HepG2 (cell line): ENCODE results near the gene BHLHE23. TPM values are rescaled to one million over a fixed set of nuclear protein-coding genes. Genes with fewer than 3 reads are reported as not detected.

ENCODE experiments used
- ATAC-seq: fragments of 200-7000 bp; cut with Tn5 transposase; 3 replicates; pipeline ENCODE4 v1.9.1; 2020; ENCODE audit warnings: mild to moderate bottlenecking, moderate library complexity
- BruUV-seq: library from RNA; stranded (reverse); fragments of 400-500 nt; replicated peaks from 2 replicates; lab custom pipeline; 2021; lab: Mats Ljungman, UMichigan
- CTCF ChIA-PET: fragments of 300-600 bp; formaldehyde crosslinking; extraction: SDS; loops from one replicate; lab custom pipeline; 2021; ENCODE audit warnings: low total read pairs, inconsistent platforms, low intra/inter-chr PET ratio; lab: Yijun Ruan, JAX
- POLR2A ChIA-PET: fragments of 350-600 bp; sonication (Branson Sonifier 250); formaldehyde crosslinking; loops from one replicate; lab custom pipeline; 2020; ENCODE audit warnings: antibody characterized with exemption, inconsistent platforms; lab: Yijun Ruan, JAX
- DNase-seq: peaks from one replicate; pipeline ENCODE4 v3.0.0-alpha.2; 2015; ENCODE audit warnings: low spot score
- FAIRE-seq: peaks from 3 replicates; lab custom pipeline; 2011; peaks lifted over from hg19 to GRCh38; lab: Jason Lieb, UNC
- H2AFZ ChIP-seq: one replicate; pipeline ENCODE4 v1.6.1; 2011; ENCODE audit warnings: low read length, inconsistent platforms
- H3K27ac ChIP-seq: fragments of 300-600 bp; 3 replicates; pipeline ENCODE4 v1.8.0; 2011; ENCODE audit warnings: mixed run types, mild to moderate bottlenecking, mixed read lengths, low read length, inconsistent platforms; ENCODE audit not compliant: insufficient read depth; ENCODE audit errors: extremely low read length
- H3K27me3 ChIP-seq, 2 experiments: fragments of 200-600 bp in 1 of 2; 2 replicates in 1 of 2; 3 replicates in 1 of 2; pipeline versions ENCODE4 v1.6.0 to v1.8.0; 2011; ENCODE audit warnings: low read length in 2 of 2, mild to moderate bottlenecking in 2 of 2, moderate library complexity in 2 of 2, inconsistent platforms in 1 of 2; ENCODE audit not compliant: insufficient read depth in 2 of 2, control insufficient read depth in 1 of 2
- H3K36me3 ChIP-seq, 2 experiments: fragments of 200-600 bp in 1 of 2; replicated peaks in 1 of 2; 2 replicates in 1 of 2; 3 replicates in 1 of 2; pipeline versions ENCODE4 v1.5.1 to v1.8.0; 2011; ENCODE audit warnings: low read length in 2 of 2, inconsistent platforms in 1 of 2; ENCODE audit not compliant: insufficient read depth in 2 of 2, control insufficient read depth in 1 of 2
- H3K4me1 ChIP-seq: 2 replicates; pipeline ENCODE4 v1.5.1; 2012; ENCODE audit warnings: low read length, inconsistent platforms; ENCODE audit not compliant: insufficient read depth
- H3K4me2 ChIP-seq: 2 replicates; pipeline ENCODE4 v1.6.0; 2011; ENCODE audit warnings: low read depth, low read length, inconsistent platforms
- H3K4me3 ChIP-seq, 3 experiments: fragments of 200-600 bp in 1 of 3; sonication (generic), shearing (Covaris generic) in 1 of 3; replicated peaks in 1 of 3; 2 replicates each; pipeline ENCODE4 v1.5.1; 2011 to 2016; ENCODE audit warnings: low read length in 3 of 3, inconsistent platforms in 2 of 3, low read depth in 2 of 3, mild to moderate bottlenecking in 2 of 3, control low read depth in 1 of 3, mixed read lengths in 1 of 3; ENCODE audit not compliant: insufficient read depth in 1 of 3
- H3K79me2 ChIP-seq: one replicate; pipeline ENCODE4 v1.6.1; 2011; ENCODE audit warnings: low read length, inconsistent platforms; ENCODE audit not compliant: insufficient read depth
- H3K9ac ChIP-seq: 2 replicates; pipeline ENCODE4 v1.6.0; 2011; ENCODE audit warnings: mild to moderate bottlenecking, low read depth, low read length, inconsistent platforms; ENCODE audit not compliant: insufficient read depth
- H3K9me3 ChIP-seq: 2 replicates; pipeline ENCODE4 v1.5.1; 2012; ENCODE audit warnings: mild to moderate bottlenecking, low read length
- H4K20me1 ChIP-seq: 2 replicates; pipeline ENCODE4 v1.6.0; 2011; ENCODE audit warnings: inconsistent platforms, mild to moderate bottlenecking, low read length, moderate library complexity; ENCODE audit not compliant: insufficient read depth
- DR1 ChIP-seq: sonication (generic); formaldehyde crosslinking; IDR thresholded peaks from 2 replicates; pipeline ENCODE4 v1.8.0; 2021; ENCODE audit warnings: mild to moderate bottlenecking, missing genetic modification reagents, inconsistent platforms
- FOXA3 ChIP-seq: IDR thresholded peaks from 2 replicates; pipeline ENCODE4 v1.6.1; 2016; ENCODE audit warnings: missing genetic modification reagents, missing compliant biosample characterization
- JDP2 ChIP-seq: sonication (generic); formaldehyde crosslinking; IDR thresholded peaks from 2 replicates; pipeline ENCODE4 v1.8.1; 2022; ENCODE audit warnings: missing genetic modification reagents, borderline replicate concordance
- KLF16 ChIP-seq, 2 experiments: sonication (generic) in 1 of 2; formaldehyde crosslinking in 1 of 2; IDR thresholded peaks; 2 replicates each; pipeline versions ENCODE4 v1.6.1 to v1.8.0; 2016 to 2023; ENCODE audit warnings: missing genetic modification reagents in 2 of 2, missing compliant biosample characterization in 1 of 2
- MAFF ChIP-seq: IDR thresholded peaks from 2 replicates; pipeline ENCODE4 v1.6.1; 2011; ENCODE audit warnings: low read depth, low read length, improper control_type of control experiment
- MAFK ChIP-seq, 2 experiments: IDR thresholded peaks in 1 of 2; conservative IDR thresholded peaks in 1 of 2; 2 replicates each; pipeline ENCODE4 v1.6.1; 2011; ENCODE audit warnings: improper control_type of control experiment in 2 of 2, low read length in 2 of 2
- TEAD3 ChIP-seq: optimal IDR thresholded peaks from 2 replicates; pipeline ENCODE3; 2016; ENCODE audit warnings: borderline replicate concordance
- ZNF589 ChIP-seq: sonication (generic); formaldehyde crosslinking; conservative IDR thresholded peaks from 2 replicates; pipeline ENCODE4 v1.8.0; 2022; ENCODE audit warnings: mild to moderate bottlenecking, moderate library complexity, missing genetic modification reagents
- ZNF609 ChIP-seq: sonication (generic); formaldehyde crosslinking; IDR thresholded peaks from 2 replicates; pipeline ENCODE4 v1.4.0; 2020; ENCODE audit warnings: mild to moderate bottlenecking, missing genetic modification reagents, borderline replicate concordance
- ZNF674 ChIP-seq: sonication (generic); formaldehyde crosslinking; IDR thresholded peaks from 2 replicates; pipeline ENCODE4 v1.5.0; 2020; ENCODE audit warnings: low read depth, mild to moderate bottlenecking, missing genetic modification reagents
- ZNF691 ChIP-seq: sonication (generic); formaldehyde crosslinking; IDR thresholded peaks from 2 replicates; pipeline ENCODE4 v1.4.0; 2020; ENCODE audit warnings: missing genetic modification reagents, low read depth, mild to moderate bottlenecking, borderline replicate concordance
- ZNF879 ChIP-seq: sonication (generic); formaldehyde crosslinking; IDR thresholded peaks from 2 replicates; pipeline ENCODE4 v1.8.1; 2023; ENCODE audit warnings: missing genetic modification reagents
- WGBS: methylation state at CpG from one replicate; pipeline ENCODE4 v1.1.6; 2017; ENCODE audit warnings: low lambda C conversion rate; 5-methylcytosine and 5-hydroxymethylcytosine counted together
- in situ Hi-C: cut with HindIII; loops from 2 replicates; pipeline ENCODE4 v1.10.0; 2017; ENCODE audit warnings: low pct_unique_long_range_greater_than_20kb; ENCODE audit not compliant: extremely low pct_ligation_motif_present
- intact Hi-C: fragments of 100-400 bp; cut with micrococcal nuclease; formaldehyde crosslinking; loops from one replicate; pipeline ENCODE4 v1.10.0; 2022; ENCODE audit not compliant: unreplicated experiment
- polyA plus RNA-seq, 8 experiments: library from polyadenylated mRNA; depleted of rRNA in 3 of 8; stranded (reverse) in 7 of 8; unstranded in 1 of 8; fragments of >200 nt; fragmentation: Illumina TruSeq in 4 of 8; extraction: Trizol in 4 of 8; gene quantifications; 2 replicates each; pipeline versions ENCODE4 v1.2.1 to v1.2.3, GENCODE V29; 2011 to 2016; ENCODE audit warnings: low read depth in 4 of 8, missing spikeins in 1 of 8, mixed read lengths in 1 of 8; ENCODE audit not compliant: insufficient read depth in 1 of 8
- total RNA-seq, 5 experiments: library from RNA; depleted of rRNA; stranded (reverse); fragments of >200 nt; fragmentation: Illumina TruSeq; extraction: Trizol; gene quantifications; 2 replicates each; pipeline ENCODE4 v1.2.3, GENCODE V29; 2016; ENCODE audit warnings: low read depth in 1 of 5

BHLHE23 gene
- total and polyA plus RNA-seq, 2 of the 13 experiments (the other 11 are each of a cell fraction or from before 2014, with no cell fraction given): not detected

- H2AFZ ChIP-seq: no peak overlapping the region
- no peaks in the 10 kb centered on the region for H3K79me2 ChIP-seq
- no peaks in the 10 kb centered on the region; the same call in 1 of the 2 replicates for H4K20me1 ChIP-seq
- H3K9me3 ChIP-seq: no peaks in the 10 kb centered on the region
- intact Hi-C loops: no loop called here
- no peak overlapping the region for H3K27ac ChIP-seq
- CTCF ChIA-PET: no interaction called here
- WGBS: 18% methylated on average over 10 of the region's 18 CpGs
- no peak overlapping the region for H3K4me2 ChIP-seq
- no peaks in the 10 kb centered on the region for H3K36me3 ChIP-seq
- TF ChIP-seq TEAD3 (CRISPR knock-in tag) (no peak), ZNF609 (CRISPR knock-in tag) (no peak), JDP2 (CRISPR knock-in tag) (no peak), ZNF589 (no peak), MAFK (conservative IDR thresholded peaks at IDR 0.05 in 1 of 2, IDR thresholded peaks at IDR 0.05 in 1 of 2; ENCODE audit: low read length in 2 of 2) (peak; percentile 89 to 93), MAFF (peak; percentile 89), DR1 (CRISPR knock-in tag) (no peak), FOXA3 (CRISPR knock-in tag) (no peak), KLF16 (CRISPR knock-in tag; IDR thresholded peaks at IDR 0.05) (no peak), ZNF674 (CRISPR knock-in tag) (no peak), ZNF691 (CRISPR knock-in tag) (no peak), ZNF879 (CRISPR knock-in tag) (no peak)
- TF ChIP-seq, all 625 proteins: peak for 2
- in situ Hi-C loops: no loop called here
- no peak overlapping the region for H3K4me3 ChIP-seq
- ATAC-seq (no peak), FAIRE-seq (no peak), DNase-seq (no peak)
- no TSS peak for BruUV-seq
- peaks cover 49 to 91% of the 10 kb centered on the region in 2 experiments for H3K27me3 ChIP-seq
- no peak overlapping the region for H3K9ac ChIP-seq
- no peaks in the 10 kb centered on the region for H3K4me1 ChIP-seq
- POLR2A ChIA-PET: no interaction called here
Measured at GRCh38 chr20:62984666-62985443, 21.9 kb downstream of the BHLHE23 start.
